ENCODE data around the gene UGCG. TPM values are rescaled to one million over a fixed set of nuclear protein-coding genes. Genes with fewer than 3 reads are reported as not detected.

Gene UGCG
- total and polyA plus RNA-seq, 10 of the 15 experiments (the other 5 are each of a cell fraction or from before 2014, with no cell fraction given): 21.7 to 96.6 (median 48.9) TPM

GRCh38 chr9:111914749-111915424 lies 18.3 kb downstream of the UGCG start:
- ChIA-PET CTCF (interaction anchor here (0.8 to 3.9 kb wide), 15 partner anchors 9 to 163 kb away, joined by 3 to 25 read pairs (median 4); no protein-coding TSS in a partner anchor), SMC1A (ENCODE audit: uncharacterized antibody, unreplicated experiment) (interaction anchor here (0.6 to 4.5 kb wide), 43 partner anchors 8 to 174 kb away, joined by 3 to 65 read pairs (median 6); partner anchors contain the start of gene UGCG), RAD21 (ENCODE audit: unreplicated experiment) (interaction anchor here (0.6 to 4.2 kb wide), 25 partner anchors 9 to 161 kb away, joined by 3 to 50 read pairs (median 10); partner anchors contain the start of gene UGCG), POLR2A (interaction anchor here (0.5 to 3.9 kb wide), 11 partner anchors 9 to 633 kb away, joined by 3 to 45 read pairs (median 4); no protein-coding TSS in a partner anchor)
- FAIRE-seq (no peak), ATAC-seq (peak; percentile 27), DNase-seq (ENCODE audit: low read depth, low spot score) (no peak)
- Histone ChIP-seq H3K9ac (ENCODE audit: control insufficient read depth, insufficient read depth, low read length) (no peak overlapping the region), H2AFZ (ENCODE audit: control insufficient read depth, low read depth, low read length) (no peak overlapping the region), H3K36me3 (ENCODE audit: control insufficient read depth in 2 of 2, insufficient read depth in 2 of 2, low read length in 1 of 2) (peaks cover 2 to 10% of the 10 kb centered on the region in 2 experiments; a peak in 3 of 4 replicates), H3K27ac (ENCODE audit: control insufficient read depth, insufficient read depth) (peak overlapping the region; percentile 39; the same call in 1 of the 2 replicates), H3K4me3 (peak overlapping the region; percentile 57), H3K27me3 (replicated peaks in 1 of 2; ENCODE audit: control insufficient read depth in 2 of 2, insufficient read depth in 2 of 2, low read length in 1 of 2) (no peaks in the 10 kb centered on the region), H4K20me1 (ENCODE audit: control insufficient read depth, insufficient read depth) (no peaks in the 10 kb centered on the region), H3K9me3 (replicated peaks; ENCODE audit: control insufficient read depth, insufficient read depth, low read length) (no peaks in the 10 kb centered on the region), H3K79me2 (ENCODE audit: control insufficient read depth, insufficient read depth, low read length) (peaks cover 91% of the 10 kb centered on the region), H3K4me1 (ENCODE audit: control insufficient read depth, insufficient read depth, low read length) (peaks cover 56% of the 10 kb centered on the region), H3K4me2 (ENCODE audit: control insufficient read depth, insufficient read depth) (peak overlapping the region; percentile 56)
- intact Hi-C loops (cut with micrococcal nuclease; ENCODE audit: unreplicated experiment): loop anchor here (2.0 kb wide), 1 partner anchor 122 kb away; no protein-coding TSS in a partner anchor
- in situ Hi-C loops (cut with MboI): no loop called here
- no TSS peak for BruUV-seq (replicated peaks)
- WGBS (ENCODE audit: insufficient coverage, insufficient replicate concordance, low lambda C conversion rate, missing lambda C conversion rate): 37% methylated on average over 4 of the region's 4 CpGs
- TF ChIP-seq REST (IDR thresholded peaks at IDR 0.05; ENCODE audit: low read depth, low read length) (no peak), IRF5 (IDR thresholded peaks at IDR 0.05; ENCODE audit: borderline replicate concordance) (no peak), E2F8 (IDR thresholded peaks at IDR 0.05; ENCODE audit: low read depth, partially characterized antibody) (no peak), HSF1 (IDR thresholded peaks at IDR 0.05; ENCODE audit: low read depth, low read length) (no peak), SPI1 (IDR thresholded peaks at IDR 0.05; ENCODE audit: borderline replicate concordance, insufficient read depth, low read depth, low read length) (no peak), BACH1 (IDR thresholded peaks at IDR 0.05; ENCODE audit: borderline replicate concordance) (no peak), STAT1 (conservative IDR thresholded peaks at IDR 0.05) (no peak), SKIL (IDR thresholded peaks at IDR 0.05; ENCODE audit: low read depth, poor library complexity, severe bottlenecking) (peak; percentile 46), IKZF1 (conservative IDR thresholded peaks at IDR 0.05) (0 out of 2 replicates have a peak, but pooled peaks have one; percentile 20)

Measured in GM12878 (cell line).